HG03045 (cell line): ENCODE results near the gene RELB.

Experiments used
- ATAC-seq: cut with Tn5 transposase; IDR thresholded peaks from one replicate; pipeline ENCODE4 v1.9.1; 2021; ENCODE audit warnings: mild to moderate bottlenecking, moderate library complexity; ENCODE audit not compliant: unreplicated experiment

Gene RELB

DNA sequence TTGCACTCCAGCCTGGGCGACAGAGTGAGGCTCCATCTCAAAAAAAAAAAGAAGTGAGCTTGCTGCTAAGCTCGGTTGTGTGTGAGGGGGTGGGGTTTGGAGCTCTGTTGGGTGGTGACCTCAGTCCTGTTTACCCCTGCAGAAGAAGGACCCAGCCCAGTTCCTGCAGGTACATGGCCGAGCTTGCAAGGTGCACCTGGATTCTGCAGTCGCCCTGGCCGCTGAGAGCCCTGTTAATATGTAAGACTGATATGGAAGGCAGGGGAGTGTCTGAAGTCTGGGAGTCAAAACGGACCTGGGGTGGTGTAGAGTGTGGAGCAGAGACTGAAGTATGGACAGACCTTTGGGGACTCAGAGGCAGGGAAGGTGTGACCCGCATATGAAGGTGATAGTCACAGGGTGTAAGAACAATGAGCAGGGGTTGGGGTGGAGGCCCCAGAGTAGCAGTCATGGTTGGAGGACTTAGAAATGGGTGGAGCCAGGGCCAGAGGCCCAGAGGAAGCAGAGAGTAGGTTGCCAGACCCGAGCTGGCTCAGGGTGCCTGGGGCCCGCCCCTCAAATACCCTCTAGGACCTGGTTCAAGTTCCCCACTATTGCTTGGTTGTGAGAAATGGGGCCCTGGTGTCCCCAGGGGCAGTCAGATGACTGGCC, 50.8 kb downstream of the RELB start:
- ATAC-seq = no peak

DNA sequence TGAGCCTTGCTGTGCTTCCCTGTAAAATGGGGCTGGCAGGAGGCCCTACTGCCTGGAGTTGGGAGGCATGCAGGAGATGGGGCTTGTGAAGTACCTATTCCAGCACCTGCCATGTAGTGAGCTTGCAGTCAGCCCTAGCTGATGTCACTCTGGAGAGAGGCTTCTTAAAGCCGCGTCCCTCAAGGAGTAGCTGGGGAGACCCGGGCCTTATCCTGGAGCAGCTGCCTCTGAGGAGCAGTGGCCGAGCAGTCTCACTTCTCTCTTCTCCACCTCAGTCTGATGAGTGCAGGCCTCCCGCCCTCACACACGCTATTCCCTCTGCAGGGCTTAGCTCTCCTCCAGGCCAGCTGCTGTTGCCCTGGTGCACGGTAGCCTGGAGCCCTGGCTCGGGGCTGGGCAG, 55.6 kb downstream of the RELB start:
- no peak for ATAC-seq

GRCh38 chr19:45057444-45057843, 56.2 kb downstream of the RELB start:
- ATAC-seq = no peak

GRCh38 chr19:45058622-45059159, 57.4 kb downstream of the RELB start:
- no peak for ATAC-seq

DNA sequence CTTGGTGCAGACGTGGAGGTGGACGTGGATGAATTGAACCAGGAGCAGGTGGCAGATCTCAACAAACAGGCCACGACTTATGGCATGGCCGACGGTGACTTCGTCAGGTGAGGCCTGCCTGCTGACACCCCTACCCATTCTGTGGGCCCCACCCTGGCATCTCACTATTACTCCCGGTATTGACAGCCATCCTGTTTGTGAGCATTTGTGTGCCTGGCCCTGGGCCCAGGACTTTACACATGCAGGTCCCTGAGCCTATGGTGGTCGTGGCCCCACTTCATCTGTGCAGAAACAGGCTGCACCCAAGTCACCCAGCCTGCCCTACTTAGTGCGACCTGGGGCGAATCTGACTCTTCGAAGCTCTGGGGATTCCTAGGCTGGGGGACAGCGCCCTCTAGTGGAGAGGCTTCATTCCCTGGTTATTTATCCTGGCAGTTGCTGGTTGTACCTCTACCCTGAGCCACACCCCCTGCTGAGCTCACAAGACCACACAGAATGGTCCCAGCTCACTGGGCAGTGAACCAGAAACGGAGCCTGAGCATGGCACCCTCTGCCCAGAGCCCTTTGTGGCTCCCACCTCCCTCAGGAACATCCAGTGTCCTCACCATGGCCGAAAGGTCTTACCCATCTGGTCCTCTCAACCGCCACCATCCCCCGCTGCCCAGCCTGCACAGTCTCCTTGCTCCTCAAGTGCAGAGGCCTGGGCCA, 58.1 kb downstream of the RELB start:
- ATAC-seq = no peak

DNA sequence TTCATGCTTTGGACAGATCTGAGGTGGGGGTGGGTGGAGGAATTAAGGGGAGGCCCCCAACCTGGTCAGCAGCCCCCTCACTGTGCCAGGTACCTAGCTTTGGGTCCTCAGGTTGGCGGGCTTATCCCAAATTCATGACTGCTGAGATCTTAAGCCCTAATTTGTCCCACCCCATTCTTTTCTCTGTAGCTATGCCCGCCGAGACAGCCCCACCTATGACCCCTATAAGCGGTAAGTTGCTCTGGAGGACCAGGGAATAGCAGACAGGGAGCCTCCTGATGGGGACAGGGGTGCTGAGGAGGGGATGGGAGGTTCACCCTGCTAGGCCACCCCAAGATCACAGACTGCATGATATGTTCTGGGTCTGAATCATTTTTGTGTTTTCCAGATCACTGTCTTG, 60.7 kb downstream of the RELB start:
- no peak for ATAC-seq

- ATAC-seq = no peak
Observed at GRCh38 chr19:45063851-45064801, 62.9 kb downstream of the RELB start.

GRCh38 chr19:45066921-45067661, 65.8 kb downstream of the RELB start:
- ATAC-seq = no peak

GRCh38 chr19:45068041-45068440, 66.8 kb downstream of the RELB start:
- ATAC-seq = no peak

- no peak for ATAC-seq
Observed at GRCh38 chr19:45069056-45069455, 67.8 kb downstream of the RELB start.

- no peak for ATAC-seq
Observed at GRCh38 chr19:45070214-45070613, 69.0 kb downstream of the RELB start.

DNA sequence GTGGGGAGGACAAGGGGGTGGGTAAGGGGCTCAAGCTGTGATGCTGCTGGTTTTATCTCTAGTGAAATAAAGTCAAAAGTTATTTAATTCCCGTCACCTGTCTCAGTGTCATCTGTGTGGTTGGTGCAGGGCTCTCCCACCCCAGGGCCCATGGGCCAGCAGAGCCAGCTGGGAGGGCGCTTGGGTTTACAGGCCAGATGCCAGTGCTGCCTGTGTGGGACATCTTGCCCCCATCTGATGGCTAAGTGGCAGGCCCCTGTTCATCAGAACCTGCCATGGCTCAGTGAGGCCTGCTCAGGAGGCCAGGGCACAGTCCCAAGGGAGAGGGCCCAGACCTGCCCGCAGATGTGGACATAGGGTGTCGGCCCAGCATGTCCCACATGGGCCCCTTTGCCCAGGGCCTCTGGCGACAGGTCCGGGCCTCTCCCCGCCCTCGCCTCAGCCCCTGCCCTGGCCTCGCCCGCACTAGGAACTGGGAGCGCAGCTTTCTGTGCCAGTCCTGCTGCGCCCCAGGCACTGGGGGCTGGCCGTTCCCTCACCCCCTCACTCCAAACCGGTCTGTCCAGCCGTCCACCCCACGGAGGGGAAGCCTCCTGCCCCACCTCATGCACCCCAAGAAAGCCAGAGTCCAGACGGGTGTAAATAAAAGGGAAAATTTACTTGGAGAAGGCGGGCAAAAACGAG, 69.7 kb downstream of the RELB start:
- no peak for ATAC-seq

- ATAC-seq = no peak
Observed at GRCh38 chr19:45071545-45071938, 70.3 kb downstream of the RELB start.

DNA sequence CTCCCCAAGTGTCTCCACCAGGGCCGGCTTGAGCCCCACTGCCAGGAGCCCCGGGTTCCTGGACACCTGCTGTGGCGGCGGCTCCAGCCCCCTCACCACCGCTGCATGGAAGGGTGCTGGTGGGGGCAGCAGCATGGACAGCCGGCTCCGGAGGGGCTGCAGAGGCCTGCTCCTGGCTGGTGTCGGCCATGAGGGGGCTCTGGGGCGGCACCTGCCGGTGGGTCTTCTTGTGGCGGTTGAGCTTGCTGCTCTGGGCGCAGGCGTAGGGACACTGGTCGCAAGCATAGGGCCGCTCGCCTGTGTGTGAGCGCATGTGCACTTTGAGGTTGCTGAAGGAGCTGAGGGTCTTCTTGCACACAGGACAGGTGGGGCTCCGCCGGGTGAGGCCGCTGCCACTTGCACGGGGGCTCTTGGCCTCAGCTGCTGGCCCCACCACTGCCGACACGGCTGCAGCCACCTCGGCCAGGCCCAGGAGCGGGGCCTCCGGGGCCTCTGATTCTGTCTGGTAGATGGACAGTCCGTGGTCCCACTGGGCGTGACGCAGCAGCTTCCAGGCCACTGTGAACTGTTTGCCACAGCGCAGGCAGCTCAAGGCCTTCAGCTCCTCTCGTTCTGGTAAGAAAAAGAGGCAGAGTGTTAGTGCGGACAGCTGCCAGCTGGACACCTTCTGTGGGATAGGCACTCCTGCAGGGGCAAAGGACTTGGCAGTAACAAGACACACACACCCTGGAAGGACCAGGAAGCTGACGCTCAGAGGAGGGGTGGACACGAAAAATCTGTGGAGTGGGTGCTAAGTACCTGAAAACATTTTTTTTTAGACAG, 70.9 kb downstream of the RELB start:
- no peak for ATAC-seq

DNA sequence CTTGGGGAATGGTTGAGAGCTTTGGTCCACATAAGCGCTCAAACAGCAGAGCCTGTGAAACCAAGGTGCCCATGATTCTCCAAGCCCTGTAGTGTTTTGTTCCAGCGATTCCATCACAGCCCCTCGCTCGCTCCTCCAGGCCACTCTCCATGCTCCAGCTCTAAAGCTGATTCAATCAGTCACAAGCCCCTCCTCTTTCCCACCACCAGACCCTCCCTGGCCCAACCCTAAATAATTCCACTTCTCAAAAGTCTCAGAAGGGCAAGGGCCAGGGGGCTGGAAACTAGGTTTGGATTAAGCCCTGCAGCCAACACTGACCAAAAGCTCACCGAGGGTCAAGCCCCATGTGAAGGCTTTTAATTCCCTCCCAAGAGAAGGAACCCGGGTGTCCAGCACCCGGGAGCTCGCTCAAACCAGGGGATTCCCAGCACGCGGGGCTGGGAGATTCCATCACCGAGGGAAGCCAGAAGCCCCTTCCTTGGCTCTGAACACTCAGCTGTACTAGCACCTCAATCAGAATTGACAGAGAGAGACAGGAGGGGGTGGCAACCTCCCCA, 73.6 kb downstream of the RELB start:
- peak; percentile 1 for ATAC-seq

DNA sequence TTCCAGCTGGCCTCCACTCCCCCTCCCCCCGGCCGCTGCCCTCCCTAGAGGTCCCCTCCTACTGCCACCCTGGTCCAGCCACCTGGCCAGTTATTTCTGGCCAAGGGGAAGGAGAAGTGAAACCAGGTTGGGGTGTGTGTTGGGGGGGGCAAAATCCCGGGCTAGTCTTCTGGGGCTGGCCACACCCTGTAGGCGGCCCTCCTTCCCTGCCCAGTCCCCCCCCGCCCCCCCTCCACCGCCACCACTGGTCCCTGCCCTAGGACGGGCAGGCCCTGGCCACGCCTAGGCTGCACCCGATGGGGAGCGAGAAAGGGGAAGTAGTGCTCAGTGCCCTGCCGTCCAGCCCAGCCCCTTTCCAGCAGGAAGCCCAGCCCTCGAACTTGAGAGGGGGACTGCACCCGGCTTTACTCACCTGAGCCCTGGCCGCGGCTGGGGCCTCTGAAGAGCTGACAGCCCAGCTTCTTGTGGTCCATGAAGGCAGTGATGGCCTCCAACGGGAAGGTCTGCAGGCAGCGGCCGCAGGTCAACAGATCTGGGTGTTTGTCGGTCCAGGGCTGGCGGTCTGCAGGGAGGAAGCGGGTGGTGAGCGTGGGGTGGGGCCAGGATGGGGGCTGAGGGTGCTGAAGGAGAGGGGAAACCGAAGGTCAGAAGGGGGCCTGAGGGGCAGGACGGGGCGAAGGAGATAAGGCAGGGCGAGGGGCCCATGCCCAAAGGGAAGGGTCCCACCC, 74.2 kb downstream of the RELB start:
- ATAC-seq = peak; percentile 52

GRCh38 chr19:45076029-45076850, 75.0 kb downstream of the RELB start, which contains the start of gene ZNF296:
TSS of gene ZNF296 (minus strand) at chr19:45076478. CDS start at chr19:45076373, 105 bp downstream.
- ATAC-seq = peak; percentile 37
